HUES64 (cell line): ENCODE measurements around the gene SNX9. TPM values are rescaled to one million over a fixed set of nuclear protein-coding genes. Genes with fewer than 3 reads are reported as not detected.

Source experiments
- H3K27ac ChIP-seq: 2 replicates; pipeline ENCODE4 v1.7.0; 2013; ENCODE audit warnings: low read depth, low read length, inconsistent platforms
- H3K27me3 ChIP-seq: 2 replicates; pipeline ENCODE4 v1.6.1; 2013; ENCODE audit warnings: mild to moderate bottlenecking, low read length; ENCODE audit not compliant: insufficient read depth
- H3K36me3 ChIP-seq: 2 replicates; pipeline ENCODE4 v1.6.1; 2013; ENCODE audit warnings: mild to moderate bottlenecking, low read length; ENCODE audit not compliant: insufficient read depth
- H3K4me1 ChIP-seq: 2 replicates; pipeline ENCODE4 v1.6.1; 2013; ENCODE audit warnings: mild to moderate bottlenecking, low read length, moderate library complexity; ENCODE audit not compliant: insufficient read depth
- H3K4me3 ChIP-seq: 2 replicates; pipeline ENCODE4 v1.5.1; 2013; ENCODE audit warnings: mild to moderate bottlenecking, low read length, moderate library complexity
- H3K9ac ChIP-seq: 2 replicates; pipeline ENCODE4 v1.6.1; 2013; ENCODE audit warnings: mild to moderate bottlenecking, low read depth, low read length
- H3K9me3 ChIP-seq: 2 replicates; pipeline ENCODE4 v1.6.1; 2013; ENCODE audit warnings: low read depth, low read length; ENCODE audit not compliant: insufficient read depth
- WGBS: fragments of 150-250, 120-280 bp; methylation state at CpG from one replicate; pipeline ENCODE4 v1.1.7; 2013; ENCODE audit warnings: missing lambda C conversion rate; 5-methylcytosine and 5-hydroxymethylcytosine counted together
- polyA plus RNA-seq, 2 experiments: library from polyadenylated mRNA; stranded (reverse); fragments of 50-300 nt; gene quantifications; one replicate each; pipeline ENCODE4 v1.2.3, GENCODE V29; 2013

Gene SNX9
- 23.2 TPM for polyA plus RNA-seq (2013, experiment 1 of 2)
- 24.6 TPM for polyA plus RNA-seq (2013, experiment 2 of 2)

DNA sequence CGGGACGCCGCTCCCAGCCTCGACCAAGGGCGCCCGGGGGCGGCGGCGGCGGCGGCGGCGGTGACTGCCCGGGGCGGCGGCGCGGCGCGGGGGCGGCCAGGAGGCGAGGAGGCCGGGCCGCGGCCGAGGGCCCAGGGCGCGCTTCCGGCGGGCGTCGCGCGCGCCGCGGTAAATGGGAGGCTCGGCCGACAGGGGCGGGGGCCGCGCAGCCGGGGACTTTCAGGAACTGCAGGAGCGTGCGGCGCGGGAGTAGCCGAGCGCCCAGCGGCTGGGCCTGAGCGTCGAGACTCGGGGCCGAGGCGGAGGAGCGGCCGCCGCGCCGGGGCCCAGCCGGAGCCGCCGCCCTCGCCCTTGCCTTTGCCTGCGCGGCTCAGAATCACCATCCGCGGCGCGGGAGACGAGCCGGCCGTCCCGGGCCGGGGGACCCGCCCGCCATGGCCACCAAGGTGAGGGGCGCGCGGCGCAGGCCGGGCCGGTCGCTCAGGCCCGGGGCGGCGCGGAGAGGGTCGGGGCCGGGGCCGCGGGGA is at the start of gene SNX9:
Gene SNX9 (plus strand): TSS at position 246 of the 527 bp plus-strand sequence. CDS start 189 bp downstream, at position 435.
- H3K4me1 ChIP-seq, result peaks cover 21% of the 10 kb centered on the region
- H3K4me3 ChIP-seq, result peak within 1 kb of the TSS; percentile 92
- H3K27me3 ChIP-seq, result peaks cover 9% of the 10 kb centered on the region; the same call in 1 of the 2 replicates
- H3K9me3 ChIP-seq, result no peaks in the 10 kb centered on the region
- peak within 1 kb of the TSS; percentile 90 for H3K9ac ChIP-seq
- H3K36me3 ChIP-seq, result no peaks in the 10 kb centered on the region
- WGBS, result under 1% methylated on average over 92 of the region's 92 CpGs
- H3K27ac ChIP-seq, result peak within 1 kb of the TSS; percentile 82

DNA sequence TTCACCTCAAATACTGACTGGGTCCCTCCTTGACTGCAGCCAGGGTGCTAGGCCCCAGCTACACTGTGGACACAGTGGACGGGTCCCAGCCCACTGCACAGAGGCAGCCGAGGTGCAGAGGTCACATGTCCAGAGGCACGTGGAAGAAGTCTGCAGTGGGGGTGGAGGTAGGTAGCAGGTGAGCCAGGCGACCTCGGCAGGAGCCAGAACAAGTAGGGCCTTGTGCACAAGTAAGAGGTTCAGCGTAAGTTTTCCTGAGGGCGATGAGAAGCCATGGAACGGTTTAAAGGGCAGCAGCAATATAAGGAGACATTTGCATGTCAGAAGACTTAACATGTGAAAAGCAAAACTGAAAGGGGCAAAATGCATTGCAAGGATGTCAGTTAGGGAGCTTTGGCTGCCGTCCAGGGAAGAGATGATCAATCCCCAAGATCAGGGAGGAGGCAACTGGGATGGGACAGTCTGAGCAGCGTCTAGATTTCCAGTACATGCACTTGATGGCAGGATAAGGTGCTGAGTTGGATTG is 49.7 kb upstream of the SNX9 start:
- H3K9me3 ChIP-seq, result no peaks in the 10 kb centered on the region
- no peaks in the 10 kb centered on the region; the same call in 1 of the 2 replicates for H3K4me1 ChIP-seq
- H3K4me3 ChIP-seq, result no peak overlapping the region
- no peaks in the 10 kb centered on the region for H3K27me3 ChIP-seq
- no peak overlapping the region for H3K9ac ChIP-seq
- no peaks in the 10 kb centered on the region for H3K36me3 ChIP-seq
- H3K27ac ChIP-seq, result no peak overlapping the region
- WGBS, result 68% methylated on average over 10 of the region's 10 CpGs

DNA sequence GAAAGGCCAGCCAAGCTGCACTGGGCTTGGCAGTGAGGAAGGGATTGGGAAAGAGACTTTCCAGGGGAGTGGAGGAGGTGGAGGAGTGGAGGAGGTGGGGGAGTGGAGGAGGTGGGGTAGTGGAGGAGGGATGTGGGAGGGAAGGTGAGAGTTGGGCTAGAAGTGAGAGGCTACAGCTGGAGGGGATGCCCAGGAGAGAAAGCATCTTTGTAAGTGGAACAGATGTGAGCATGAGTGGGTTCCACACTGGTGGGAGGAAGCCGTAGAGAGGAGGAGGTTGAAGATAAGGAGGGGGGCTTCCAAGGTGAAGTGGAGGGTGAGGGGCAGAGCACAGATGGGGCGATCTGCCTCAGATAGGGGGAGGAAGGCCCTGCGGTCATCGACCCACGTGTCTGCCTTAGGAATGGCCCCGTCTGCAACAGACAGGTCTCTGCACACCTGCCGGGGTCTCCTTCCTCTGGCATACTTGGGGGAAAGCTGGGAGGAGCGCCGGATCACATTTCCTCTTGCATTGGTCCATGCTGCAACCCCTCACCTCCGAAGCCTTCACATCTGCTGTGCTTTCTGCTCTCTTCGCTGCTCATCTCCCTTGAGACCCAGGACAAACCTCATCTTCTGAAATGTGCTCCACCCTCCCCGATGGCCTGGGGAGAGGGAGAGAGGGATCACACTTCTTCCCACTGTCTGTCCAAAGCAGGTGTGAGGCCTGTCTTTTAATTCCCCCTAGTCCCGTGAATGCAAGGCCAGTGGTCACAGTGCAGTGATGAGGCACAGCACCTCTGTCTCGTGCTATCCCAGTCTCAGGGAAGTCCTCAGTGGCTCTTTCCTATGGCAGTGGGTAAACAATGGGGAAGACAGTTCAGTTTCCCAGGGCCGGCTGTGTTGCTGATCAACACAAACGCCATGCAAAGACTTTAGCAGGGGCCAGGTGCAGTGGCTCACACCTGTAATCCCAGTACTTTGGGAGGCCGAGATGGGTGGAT is 48.6 kb upstream of the SNX9 start:
- Histone ChIP-seq H3K27ac (no peak overlapping the region), H3K27me3 (no peaks in the 10 kb centered on the region), H3K4me3 (no peak overlapping the region), H3K4me1 (no peaks in the 10 kb centered on the region), H3K9me3 (no peaks in the 10 kb centered on the region), H3K36me3 (no peaks in the 10 kb centered on the region), H3K9ac (no peak overlapping the region)
- WGBS, result 80% methylated on average over 17 of the region's 17 CpGs

DNA sequence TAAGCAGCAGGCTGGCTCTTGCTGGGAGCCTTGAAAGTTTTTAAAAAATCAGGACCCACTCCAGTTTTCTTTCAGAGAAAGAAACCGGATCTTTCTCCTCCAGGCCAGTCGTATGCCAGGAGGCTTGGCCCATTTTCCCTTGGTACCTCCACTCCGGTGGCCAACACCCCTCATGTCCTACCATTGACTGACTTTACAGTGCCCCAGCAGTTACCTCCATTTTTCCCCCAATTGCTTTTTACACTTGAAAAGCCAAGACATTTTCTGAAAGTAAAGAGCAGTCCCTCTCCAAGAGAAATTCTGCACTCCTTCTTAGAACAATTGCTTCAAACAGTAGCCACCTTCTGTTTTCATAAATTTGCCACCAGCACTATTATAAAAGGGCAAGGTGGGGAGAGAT is 47.7 kb upstream of the SNX9 start:
- WGBS, result 91% methylated on average over 3 of the region's 3 CpGs

DNA sequence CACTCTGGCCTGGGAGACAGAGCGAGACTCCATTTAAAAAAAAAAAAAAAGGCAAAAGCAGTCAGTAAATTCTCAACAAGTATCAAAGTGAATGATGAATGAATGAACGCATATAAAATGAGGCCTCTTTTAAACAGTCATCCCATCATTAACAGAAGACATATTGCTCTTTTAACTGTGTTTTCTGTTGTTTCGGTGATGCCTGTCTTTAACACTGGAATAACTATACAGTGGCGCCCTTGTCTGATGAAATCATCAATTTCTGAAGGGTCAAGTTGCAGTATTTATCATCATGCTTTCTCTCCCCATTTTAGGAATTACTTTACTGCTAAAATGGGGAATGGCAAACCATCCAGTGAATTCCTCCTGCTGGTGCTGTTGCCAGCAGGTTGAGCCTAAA is 45.7 kb upstream of the SNX9 start:
- Histone ChIP-seq H3K27ac (no peak overlapping the region), H3K4me1 (no peaks in the 10 kb centered on the region), H3K4me3 (no peak overlapping the region), H3K36me3 (no peaks in the 10 kb centered on the region), H3K9me3 (no peaks in the 10 kb centered on the region), H3K27me3 (no peaks in the 10 kb centered on the region), H3K9ac (no peak overlapping the region)
- WGBS, result 94% methylated on average over 3 of the region's 4 CpGs

More for the DNA sequence above, 47.7 kb upstream of the SNX9 start:
- no peaks in the 10 kb centered on the region for H3K9me3 ChIP-seq
- H3K27me3 ChIP-seq, result no peaks in the 10 kb centered on the region
- H3K9ac ChIP-seq, result no peak overlapping the region
- H3K36me3 ChIP-seq, result no peaks in the 10 kb centered on the region
- no peak overlapping the region for H3K4me3 ChIP-seq
- H3K27ac ChIP-seq, result no peak overlapping the region
- no peaks in the 10 kb centered on the region for H3K4me1 ChIP-seq

DNA sequence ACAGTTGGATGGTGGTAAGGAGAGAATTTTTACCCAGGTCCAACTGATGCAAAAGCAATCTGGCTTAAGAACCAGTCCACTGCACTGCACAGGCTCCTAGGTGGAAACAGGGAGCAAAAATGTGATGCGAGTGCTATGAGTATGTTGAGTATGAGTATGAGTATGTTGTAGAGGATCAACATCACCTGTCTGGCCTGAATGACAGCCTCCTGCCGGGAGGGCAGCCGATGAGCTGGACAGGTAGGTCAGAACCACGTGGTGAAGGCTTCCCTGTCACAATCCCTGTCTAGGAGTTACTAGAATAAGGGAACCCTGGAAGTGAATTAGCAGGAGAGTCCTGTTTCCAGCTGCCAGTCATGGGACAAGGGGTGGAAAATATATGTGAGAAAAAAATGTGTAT is 44.3 kb upstream of the SNX9 start:
- 90% methylated on average over 4 of the region's 4 CpGs for WGBS

DNA sequence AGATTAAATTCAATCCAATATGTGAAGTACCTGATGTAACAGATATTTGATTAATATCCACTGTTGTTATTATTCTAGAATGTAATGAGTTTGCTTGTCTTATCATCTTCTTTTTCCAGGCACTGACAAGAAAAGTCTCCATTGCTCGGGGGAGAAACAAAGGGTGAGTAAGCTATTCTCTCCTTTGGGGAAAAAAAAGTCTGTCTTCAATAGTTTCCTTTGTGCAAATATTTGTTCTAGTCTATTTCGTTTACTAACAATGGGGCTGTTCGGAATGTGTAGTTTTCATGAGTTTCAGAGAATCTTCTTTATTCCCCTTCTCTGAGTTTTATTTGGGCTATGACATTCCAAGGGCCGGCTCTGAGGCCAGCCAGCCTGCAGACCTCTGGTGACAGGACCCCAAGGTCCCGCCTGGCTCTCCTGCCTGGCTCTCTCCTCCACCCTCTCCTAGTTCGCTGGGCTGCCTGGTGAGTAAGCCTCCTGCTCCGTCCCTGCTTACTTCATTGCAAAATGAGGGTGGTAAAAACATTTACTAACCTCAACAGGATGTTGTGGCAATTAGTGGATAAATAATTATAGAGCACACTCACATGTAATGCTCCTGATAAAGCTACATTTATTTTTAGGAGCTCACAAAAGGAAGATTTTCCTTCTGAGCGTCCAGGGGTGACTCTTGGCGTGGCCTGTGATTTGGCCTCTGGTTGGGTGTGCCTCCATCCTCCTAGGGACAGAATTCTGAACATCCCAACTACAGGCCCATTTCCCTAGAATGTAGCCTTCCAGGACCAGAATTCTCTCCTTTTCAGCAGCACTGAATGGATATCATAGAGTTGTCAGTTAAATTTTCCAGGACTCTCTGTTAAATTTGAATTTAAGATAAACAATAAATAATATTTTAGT is 43.1 kb upstream of the SNX9 start:
- H3K4me1 ChIP-seq, result no peaks in the 10 kb centered on the region
- no peak overlapping the region for H3K9ac ChIP-seq
- H3K9me3 ChIP-seq, result no peaks in the 10 kb centered on the region
- no peaks in the 10 kb centered on the region for H3K27me3 ChIP-seq
- WGBS, result 88% methylated on average over 8 of the region's 9 CpGs
- H3K36me3 ChIP-seq, result no peaks in the 10 kb centered on the region
- no peak overlapping the region for H3K4me3 ChIP-seq
- no peak overlapping the region for H3K27ac ChIP-seq

More for the DNA sequence above, 44.3 kb upstream of the SNX9 start:
- Histone ChIP-seq H3K4me3 (no peak overlapping the region), H3K9ac (no peak overlapping the region), H3K36me3 (no peaks in the 10 kb centered on the region), H3K27me3 (no peaks in the 10 kb centered on the region), H3K27ac (no peak overlapping the region), H3K9me3 (no peaks in the 10 kb centered on the region), H3K4me1 (no peaks in the 10 kb centered on the region)

DNA sequence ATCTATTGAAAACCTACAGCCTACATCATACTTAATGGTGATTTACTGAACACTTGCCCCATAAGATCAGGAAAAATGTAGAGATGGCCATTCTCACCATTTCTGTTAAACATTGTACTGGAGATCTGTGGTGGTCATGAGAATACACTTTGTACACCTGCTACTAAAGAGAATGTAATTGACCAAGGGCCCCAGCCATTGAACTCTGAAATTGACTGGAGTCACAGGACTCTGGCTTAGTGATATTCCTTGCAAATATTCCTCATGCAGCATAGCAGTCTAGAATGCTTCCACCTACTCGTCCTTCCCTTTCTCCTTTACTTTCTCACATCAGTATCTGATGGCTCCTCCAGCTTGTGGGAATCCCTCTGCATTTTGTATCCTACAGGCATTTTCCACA is 37.4 kb upstream of the SNX9 start:
- 86% methylated on average over 1 of the region's 1 CpG for WGBS
- H3K9ac ChIP-seq, result no peak overlapping the region

DNA sequence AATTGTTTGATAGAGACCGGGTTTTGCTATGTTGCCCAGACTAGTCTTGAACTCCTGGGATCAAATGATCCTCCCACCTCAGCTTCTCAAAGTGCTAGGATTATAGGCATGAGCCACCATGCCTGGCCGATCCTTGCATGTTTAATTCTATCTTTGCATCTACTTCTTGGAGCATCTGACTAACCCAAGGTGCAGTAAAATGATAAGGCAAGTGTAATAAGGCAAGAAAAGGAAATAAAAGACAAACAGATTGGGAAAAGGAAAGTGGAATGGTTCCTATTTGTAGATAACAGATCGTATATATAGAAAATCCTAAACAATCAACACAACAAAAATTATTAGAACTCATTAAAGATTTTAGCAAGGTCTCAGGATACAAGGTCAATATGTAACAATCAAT is 36.8 kb upstream of the SNX9 start:
- no peaks in the 10 kb centered on the region for H3K36me3 ChIP-seq
- 98% methylated on average over 2 of the region's 3 CpGs for WGBS
- H3K9ac ChIP-seq, result no peak overlapping the region
- H3K27me3 ChIP-seq, result no peaks in the 10 kb centered on the region
- no peaks in the 10 kb centered on the region for H3K4me1 ChIP-seq
- H3K9me3 ChIP-seq, result peaks cover 3% of the 10 kb centered on the region; the same call in 1 of the 2 replicates
- no peak overlapping the region for H3K4me3 ChIP-seq
- H3K27ac ChIP-seq, result no peak overlapping the region

More for the DNA sequence above, 37.4 kb upstream of the SNX9 start:
- H3K4me3 ChIP-seq, result no peak overlapping the region
- H3K9me3 ChIP-seq, result peaks cover 3% of the 10 kb centered on the region; the same call in 1 of the 2 replicates
- no peaks in the 10 kb centered on the region for H3K4me1 ChIP-seq
- no peaks in the 10 kb centered on the region for H3K27me3 ChIP-seq
- H3K36me3 ChIP-seq, result no peaks in the 10 kb centered on the region
- no peak overlapping the region for H3K27ac ChIP-seq

DNA sequence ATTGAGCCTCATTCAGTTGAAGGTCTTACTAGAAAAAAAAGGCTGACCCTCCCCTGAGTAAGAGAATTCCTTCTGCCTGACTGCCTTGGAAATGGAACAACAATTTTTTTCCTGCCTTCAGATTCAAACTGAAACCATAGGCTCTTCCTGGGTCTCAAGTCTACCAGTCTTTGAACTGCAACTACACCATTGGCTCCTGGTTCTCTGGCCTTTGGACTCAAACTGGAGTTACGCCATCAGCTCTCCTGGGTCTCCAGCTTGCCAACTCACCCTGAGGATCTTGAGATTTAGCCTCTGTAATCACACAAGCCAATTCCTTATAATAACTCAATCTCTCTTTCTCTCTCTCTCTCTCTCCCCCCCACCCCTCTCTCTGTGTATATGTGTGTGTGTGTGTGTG is 36.0 kb upstream of the SNX9 start:
- no peak overlapping the region for H3K4me3 ChIP-seq
- peaks cover 3% of the 10 kb centered on the region; the same call in 1 of the 2 replicates for H3K9me3 ChIP-seq
- 92% methylated on average over 1 of the region's 1 CpG for WGBS
- no peaks in the 10 kb centered on the region for H3K36me3 ChIP-seq
- no peak overlapping the region for H3K27ac ChIP-seq
- no peaks in the 10 kb centered on the region for H3K4me1 ChIP-seq
- no peak overlapping the region for H3K9ac ChIP-seq
- no peaks in the 10 kb centered on the region for H3K27me3 ChIP-seq
